ENCODE results near the gene APOLD1.
A peak's percentile ranks its signal among the peaks of the same experiment; 100 is the strongest.
"Not testable (repeated sequence)": the region's sequence is repeated elsewhere in the genome, so short reads cannot be mapped to it uniquely, and the experiment has no call there.

The APOLD1 gene

DNA sequence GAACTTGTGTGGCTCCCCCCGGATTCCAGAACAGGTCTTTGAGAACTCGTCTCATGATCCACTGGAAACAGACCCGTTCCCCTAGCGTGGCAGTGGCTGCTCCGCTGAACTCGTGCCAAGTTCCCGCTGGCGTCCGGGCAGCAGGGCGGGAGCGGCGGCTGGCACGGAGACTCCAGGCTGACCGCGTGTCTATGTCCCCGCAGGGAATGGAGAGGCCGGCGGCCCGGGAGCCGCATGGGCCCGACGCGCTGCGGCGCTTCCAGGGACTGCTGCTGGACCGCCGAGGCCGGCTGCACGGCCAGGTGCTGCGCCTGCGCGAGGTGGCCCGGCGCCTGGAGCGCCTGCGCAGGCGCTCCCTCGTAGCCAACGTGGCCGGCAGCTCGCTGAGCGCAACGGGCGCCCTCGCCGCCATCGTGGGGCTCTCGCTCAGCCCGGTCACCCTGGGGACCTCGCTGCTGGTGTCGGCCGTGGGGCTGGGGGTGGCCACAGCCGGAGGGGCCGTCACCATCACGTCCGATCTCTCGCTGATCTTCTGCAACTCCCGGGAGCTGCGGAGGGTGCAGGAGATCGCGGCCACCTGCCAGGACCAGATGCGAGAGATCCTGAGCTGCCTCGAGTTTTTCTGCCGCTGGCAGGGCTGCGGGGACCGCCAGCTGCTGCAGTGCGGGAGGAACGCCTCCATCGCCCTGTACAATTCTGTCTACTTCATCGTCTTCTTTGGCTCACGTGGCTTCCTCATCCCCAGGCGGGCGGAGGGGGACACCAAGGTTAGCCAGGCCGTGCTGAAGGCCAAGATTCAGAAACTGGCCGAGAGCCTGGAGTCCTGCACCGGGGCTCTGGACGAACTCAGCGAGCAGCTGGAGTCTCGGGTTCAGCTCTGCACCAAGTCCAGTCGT is 1.5 kb downstream of the APOLD1 start:
- peak; percentile 80 for DNase-seq

DNA sequence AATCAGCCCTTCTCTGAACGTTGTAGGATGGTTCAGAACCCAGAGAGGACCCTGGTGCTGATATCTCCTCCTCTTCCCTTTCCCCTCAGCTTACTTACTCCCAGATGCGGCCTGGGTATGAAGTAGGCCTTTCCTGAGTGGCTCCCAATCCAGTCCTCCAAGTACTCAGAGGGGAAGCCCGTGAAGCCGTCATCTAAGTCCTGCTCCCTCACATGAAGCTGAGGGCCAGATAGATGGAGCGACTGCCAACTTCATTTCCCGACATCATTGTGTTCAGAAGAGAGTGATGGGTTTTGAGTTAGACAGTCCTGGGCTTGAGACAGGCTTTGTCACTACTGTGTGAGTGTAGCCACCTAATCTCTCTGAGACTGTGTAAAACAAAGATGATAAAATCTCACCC is 2.7 kb downstream of the APOLD1 start:
- DNase-seq, result peak; percentile 21

DNA sequence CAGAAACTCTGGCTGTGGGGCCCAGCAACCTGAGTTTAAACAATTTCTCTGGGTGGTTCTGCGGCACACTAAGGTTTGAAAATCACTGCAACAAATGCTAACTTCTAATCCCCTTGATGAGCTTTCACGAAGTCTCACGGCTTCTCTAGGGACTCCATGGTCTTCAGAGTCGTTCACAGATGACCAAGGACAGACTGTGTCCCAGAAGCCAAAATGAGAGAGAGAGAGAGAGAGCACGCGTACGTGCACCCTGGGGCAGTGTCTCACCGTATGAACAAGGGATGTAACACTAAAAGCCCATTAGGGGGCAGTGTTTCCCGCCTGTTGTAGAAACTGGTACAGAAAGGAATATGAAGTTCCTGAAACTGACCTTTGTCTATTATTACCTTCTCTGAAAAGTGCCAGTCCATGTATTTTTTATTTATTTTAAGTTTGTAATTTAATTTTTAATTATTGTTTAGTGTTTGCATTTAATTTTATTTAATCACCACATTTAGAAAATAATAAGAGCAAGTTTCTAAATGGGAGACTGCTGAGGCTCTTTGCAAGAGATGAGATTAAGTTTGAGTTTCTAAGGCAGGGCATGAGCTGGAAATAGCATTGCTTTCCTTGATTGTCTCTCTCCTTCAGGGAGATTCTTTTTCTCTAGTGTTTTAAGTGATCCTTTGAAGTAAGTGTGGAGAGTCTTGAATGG is 3.4 kb downstream of the APOLD1 start:
- peak; percentile 94 for DNase-seq

DNA sequence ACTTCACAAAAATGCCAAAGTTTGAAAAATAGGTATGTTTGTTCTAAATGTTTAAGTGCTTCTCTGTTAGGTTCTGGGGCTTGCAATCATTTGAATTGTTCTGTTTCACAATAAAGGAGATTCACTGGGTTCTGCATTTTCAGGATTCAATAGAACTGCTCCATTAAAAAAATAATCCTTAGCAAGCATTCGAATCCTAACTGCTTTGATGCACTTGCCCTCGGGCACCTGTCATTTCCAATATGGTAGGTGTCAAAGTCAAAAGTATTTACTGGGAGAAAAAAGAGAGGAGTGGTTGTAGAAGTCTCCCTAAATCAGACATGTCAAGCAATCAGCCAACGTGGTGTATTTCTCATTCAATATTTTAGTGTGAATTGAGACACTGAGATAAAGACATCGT is 5.5 kb downstream of the APOLD1 start:
- DNase-seq, result no peak

DNA sequence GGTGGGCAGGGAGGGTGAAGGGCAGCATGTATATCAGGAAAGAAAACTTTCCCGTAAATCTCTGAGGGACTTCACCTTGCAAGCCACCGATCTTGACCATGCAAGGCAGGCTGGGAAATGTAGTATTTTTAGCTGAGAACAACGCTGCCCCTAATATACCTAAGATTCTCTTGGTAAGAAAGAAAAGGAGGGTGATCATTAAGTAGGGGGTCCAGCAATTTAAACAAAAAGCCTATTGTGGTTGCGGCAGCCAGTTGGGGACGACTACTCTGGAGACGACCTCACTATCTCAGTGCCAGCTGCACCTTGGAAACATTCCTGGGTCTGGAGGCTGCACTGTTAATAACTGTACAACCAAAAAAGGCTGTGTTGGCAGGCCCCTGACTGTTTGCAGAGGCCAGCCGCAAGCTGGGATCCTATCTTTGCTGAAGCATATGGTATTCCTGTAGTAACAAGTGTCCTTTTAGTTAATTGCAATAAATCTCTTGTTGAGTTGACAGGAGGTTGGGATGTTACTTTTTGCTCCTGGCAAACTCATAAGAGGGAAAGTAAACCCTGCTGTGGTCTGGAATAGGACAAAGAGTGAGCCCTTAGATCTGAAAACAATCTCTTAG is 6.4 kb downstream of the APOLD1 start:
- DNase-seq, result peak; percentile 84

DNA sequence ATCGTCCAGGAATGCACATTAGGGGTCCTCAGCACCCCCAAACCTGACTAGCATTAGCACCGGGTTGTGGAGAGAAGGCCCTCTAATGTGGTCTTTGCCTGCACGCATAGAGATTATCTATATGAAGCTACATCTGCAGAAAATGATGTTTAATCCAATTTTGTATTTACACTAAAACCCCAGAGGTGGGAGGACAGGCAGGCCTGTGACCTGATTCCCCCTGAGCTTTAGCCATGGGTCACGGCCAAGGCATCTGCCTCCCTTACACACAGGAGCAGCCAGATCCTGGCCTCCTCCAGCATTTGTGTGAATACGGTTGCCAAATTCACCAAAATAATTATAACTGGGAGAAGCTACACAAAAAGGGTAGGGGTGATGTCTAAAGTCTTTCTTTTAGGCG is 7.0 kb downstream of the APOLD1 start:
- DNase-seq, result peak; percentile 89

DNA sequence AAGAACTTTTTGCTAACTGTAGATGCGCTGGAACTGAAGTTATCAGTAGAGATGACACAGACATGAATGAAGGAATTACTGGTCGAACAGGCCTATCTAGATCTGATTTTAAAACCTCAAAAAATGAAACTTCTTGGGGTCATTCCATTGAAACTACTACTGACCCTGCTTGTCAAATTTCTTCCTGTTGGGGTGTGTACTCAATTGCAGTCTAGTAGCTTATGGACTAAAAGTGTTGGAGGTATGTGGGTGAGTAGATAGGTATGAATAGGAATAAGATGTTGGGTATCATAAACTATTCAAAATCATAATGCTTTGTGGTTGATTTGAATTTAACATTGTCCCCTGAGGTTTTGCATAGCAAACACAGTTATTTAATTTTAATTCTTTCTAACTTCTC is 9.2 kb downstream of the APOLD1 start:
- DNase-seq, result no peak

DNA sequence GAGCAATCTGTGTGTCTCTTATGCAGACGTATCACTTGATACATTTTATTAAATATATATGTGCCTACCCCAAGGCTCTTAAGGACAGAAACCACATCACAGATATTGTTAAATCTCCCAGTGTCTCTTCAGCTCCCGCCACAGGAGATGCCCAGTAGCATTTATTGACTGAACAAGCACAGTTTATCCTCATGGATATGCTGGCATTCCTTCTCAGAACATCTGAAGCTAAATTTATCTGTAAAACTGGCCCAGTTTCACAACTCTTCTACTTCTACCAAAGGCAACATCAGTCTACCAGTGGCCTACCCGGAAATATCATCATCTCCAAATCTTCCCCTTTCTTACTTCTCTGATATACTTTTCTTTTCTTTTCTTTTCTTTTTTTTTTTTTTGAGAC is 10.7 kb downstream of the APOLD1 start:
- no peak for DNase-seq

DNA sequence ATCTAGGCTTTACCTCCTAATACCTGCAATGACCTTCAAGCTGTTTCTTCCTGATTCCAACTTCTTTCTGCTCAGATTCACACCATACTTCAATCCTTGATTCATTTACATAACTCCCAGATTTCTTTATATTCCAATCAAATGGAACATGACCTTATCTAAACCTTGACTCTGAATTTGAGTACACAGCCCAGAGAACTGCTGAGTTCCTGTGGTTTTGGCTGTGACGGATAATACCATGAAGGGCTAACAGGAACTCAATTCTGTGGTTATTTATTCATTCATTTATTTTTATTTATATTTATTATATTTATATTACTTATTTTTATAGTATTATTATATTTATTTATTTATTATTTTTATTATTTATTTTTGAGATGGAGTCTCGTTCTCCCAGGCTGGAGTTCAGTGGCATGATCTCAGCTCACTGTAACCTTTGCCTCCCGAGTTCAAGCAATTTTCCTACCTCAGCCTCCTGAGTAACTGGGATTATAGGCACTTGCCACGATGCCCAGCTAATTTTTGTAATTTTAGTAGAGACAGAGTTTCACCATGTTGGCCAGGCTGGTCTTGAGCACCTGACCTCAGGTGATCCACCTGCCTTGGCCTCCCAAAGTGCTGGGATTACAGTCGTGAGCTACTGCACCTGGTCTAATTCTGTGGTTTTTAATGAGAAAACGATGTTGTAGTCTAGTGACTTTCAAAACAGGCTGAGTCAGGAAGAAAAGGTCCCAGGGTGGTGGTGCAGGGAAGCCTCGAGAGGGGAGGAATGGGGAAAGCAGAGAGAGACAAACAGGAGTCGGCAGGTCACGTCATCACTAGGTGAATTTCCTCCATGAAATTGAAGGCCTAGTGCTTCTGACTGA is 11.7 kb downstream of the APOLD1 start:
- DNase-seq, result no peak

DNA sequence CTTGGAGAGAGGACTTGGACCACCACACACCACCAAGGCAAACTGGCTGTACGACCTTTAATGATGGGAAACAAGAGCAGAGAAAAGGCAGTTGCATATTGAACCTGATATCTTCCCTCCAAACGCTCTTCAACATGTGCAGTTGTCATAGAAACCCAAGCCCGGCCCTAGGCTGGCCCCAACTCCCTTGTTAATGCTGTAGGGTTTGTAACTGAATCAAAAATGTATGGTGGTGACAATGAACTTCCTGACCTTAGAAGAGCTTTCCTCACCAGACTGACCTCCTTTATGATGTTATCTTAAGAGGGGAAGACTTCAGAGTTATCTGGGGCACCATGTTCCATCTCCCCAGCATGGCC is 12.3 kb downstream of the APOLD1 start:
- no peak for DNase-seq

DNA sequence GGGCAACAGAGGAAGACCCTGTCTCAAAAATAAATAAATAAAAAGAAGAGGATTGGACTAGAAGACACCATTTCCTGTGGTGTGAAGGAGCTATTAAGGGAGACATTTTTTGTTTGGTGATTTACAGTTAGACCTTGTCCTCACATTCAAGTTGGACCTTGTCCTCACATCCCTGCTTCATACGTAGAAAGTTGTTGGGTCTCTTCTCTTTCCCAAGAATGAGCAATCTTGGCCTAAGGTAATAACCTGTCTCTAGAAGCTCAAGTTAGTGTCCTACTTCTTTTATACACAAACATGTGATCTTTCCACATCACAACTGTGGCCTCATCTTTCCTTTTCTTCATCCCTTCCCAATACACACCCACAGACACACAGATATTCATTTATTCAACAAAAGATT is 13.0 kb downstream of the APOLD1 start:
- DNase-seq, result no peak

DNA sequence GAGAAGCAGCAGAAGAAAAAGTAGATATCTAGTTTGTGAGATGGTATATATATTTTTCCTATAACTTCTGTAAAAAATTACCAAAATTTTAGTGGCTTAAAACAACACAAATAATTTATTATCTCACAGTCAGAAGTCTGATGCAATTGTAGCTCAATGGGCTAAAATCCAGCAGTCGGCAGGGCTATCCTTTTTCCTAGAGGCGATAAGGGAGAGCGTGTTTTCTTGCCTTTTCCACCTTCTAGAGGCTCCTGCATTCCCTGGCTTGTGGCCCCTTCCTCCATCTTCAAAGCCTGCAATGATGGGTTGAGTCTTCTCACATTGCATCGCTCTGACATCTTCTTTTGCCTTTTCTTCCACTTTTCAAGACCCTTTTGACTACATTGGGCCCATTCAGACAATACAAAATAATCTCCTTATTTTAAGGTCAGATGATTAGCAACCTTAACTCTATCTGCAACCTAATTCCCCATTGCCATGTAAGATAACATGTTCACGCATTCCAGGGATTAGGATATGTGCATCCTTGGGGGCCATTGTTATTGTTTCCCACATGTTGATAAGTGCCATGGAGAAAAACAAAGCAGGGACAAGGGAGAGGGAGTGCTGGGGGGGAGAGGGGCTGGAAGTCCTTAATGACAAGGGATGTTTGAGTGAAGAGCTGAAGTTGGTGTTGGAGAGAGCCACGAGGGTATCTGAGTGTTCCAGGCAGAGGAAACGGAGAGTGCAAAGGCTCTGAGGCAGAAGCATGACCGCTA is 13.9 kb downstream of the APOLD1 start:
- no peak for DNase-seq

DNA sequence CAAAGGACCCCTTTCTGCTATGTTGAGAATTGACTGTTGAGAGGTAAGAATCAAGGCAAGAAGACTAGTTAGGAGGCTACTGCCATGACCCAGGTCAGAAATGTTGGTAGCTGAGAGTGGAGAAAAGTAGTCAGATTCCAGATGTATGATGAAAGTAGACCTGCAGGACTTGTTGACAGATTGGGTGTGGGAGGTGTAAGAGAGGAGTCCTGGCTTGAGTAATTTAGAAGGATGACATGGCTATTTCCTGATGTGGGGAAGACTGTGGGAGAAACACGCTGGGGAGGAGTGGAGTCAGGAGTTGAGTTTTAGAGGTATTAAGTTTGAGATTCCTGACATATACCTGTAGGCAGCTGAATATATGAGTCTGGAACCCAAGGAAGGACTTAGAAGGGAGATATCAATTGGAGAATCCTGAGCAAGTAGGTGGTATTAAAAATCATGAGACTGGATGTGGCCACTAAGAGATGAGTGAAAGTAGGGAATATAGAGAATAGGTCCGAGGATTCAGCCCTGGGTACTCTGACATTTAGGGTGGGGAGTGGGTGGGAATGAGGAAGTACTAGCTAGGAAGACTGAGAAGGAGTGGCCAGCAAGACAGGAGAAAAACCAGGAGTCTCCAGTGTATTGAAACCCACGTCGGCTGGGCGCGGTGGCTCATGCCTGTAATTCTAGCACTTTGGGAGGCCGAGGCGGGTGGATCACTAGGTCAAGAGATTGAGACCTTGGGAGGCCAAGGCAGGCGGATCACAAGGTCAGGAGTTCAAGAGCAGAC is 15.1 kb downstream of the APOLD1 start:
- DNase-seq, result no peak

DNA sequence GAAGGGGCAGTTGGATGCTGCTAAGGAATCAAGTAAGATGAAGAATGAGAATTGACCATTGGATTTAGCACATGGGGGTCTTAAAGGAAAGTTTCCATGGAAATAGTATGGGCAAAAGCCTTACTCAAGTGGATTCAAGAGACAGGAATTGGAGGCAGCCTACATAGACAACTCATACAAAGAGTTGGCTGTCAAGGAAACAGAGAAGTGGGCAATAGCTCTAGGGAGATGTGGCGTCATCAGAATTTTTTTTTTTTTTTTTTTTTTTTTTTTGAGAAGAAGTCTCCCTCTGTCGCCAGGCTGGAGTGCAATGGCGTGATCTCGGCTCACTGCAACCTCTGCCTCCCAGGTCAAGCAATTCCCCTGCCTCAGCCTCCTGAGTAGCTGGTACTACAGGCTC is 16.2 kb downstream of the APOLD1 start:
- DNase-seq, result not testable (repeated sequence)

DNA sequence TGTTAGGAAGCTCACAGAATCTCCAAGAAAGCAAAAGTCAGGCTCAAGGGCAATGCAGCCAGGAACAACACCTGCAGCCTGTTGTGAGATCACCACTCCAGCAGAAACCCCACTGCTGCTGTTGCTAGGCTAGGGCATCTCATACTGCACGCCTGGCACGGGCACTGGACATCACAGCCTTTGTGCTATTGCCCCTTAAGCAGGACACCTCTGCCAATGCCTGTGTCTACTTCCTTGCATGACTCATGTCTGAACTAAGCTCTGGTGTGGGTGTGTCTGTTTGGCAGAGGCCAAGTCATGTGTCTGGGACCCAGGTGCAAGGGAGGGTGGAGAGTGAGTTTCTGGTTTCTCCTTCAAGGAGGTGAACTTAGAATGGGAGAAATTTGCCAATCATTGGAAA is 17.7 kb downstream of the APOLD1 start:
- no peak for DNase-seq

DNA sequence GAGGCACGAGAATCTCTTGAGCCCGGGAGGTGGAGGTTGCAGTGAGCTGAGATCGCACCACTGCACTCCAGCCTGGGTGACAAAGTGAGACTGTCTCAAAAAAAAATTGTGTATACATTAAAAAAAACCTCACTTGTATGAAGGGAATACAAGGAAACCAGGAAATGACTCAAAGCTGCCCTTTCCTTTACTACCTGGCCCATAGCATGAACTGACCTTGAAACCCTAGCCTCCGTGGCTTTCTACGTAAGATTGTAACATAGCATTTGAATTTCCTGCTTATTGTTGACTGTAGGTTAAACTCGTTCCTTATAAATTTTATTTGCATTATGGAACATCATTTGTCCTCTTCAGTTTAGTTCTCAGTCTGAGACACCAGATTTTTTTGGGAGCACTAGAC is 18.6 kb downstream of the APOLD1 start:
- no peak for DNase-seq

DNA sequence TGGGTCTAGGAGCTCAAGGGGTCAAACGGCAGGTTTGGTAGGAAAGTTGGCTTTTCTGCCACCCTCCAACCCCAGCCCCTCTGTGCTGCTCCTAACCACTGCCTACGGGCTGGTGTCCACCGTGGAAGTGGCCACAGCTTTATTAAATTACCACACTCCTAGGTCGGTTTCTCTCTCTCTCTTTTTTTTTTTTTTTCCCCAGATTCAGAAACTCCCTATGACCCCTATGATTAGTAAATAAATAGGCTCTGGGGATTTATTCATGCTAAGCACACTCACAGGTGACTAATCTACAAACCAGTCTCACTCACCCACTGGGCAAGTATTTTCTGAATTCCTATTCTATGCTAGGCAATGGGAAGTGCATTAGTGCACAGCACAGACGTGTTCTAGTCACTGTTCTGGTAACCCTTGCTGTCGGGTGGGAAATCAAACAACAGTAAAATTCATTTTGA is 19.0 kb downstream of the APOLD1 start:
- no peak for DNase-seq

DNA sequence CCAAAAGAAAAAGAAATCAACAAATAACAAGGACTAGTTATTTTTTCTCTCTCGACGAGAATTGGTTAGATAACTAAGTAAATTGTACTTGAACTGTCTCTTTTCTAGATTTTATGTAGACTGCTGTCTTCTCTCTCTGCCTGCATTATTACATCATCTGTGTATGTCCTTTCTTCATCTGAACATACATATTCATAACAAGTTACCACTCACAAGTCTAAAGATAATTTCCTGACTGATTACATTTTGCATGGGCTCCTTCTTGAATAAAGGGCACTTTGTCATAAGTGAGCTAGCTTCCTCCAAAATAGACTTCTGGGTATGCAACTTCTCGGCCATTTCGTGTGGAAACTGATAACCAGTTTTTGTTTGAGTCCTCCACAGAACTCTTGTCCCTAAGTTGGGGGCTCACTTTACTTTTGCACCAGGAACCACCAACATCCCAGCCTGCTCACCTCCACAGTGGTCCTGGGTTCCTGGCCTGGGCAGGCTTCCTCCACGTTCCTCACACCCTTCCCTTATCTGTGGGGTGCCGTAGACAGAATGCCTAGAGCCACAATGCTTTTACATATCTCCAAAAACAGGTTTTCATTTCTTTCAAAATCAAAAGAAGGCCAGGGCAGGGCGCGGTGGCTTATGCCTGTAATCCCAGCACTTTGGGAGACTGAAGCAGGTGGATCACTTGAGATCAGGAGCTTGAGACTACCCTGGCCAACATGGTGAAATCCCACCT is 21.5 kb downstream of the APOLD1 start:
- no peak for DNase-seq

DNA sequence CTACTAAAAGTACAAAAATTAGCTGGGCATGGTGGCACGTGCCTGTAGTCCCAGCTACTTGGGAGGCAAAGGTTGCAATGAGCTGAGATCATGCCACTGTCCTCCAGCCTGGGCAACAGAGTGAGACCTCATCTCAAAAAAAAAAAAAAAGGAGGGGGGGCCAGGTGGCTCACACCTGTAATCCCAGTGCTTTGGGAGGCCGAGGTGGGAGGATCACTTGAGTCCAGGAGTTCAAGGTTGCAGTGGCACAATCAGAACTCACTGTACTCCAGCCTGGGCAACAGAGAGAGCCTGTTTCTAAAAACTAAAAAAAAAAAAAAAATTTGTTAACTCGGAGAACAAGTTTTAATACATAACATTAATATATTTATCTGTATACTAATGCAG is 22.1 kb downstream of the APOLD1 start:
- DNase-seq, result not testable (repeated sequence)

DNA sequence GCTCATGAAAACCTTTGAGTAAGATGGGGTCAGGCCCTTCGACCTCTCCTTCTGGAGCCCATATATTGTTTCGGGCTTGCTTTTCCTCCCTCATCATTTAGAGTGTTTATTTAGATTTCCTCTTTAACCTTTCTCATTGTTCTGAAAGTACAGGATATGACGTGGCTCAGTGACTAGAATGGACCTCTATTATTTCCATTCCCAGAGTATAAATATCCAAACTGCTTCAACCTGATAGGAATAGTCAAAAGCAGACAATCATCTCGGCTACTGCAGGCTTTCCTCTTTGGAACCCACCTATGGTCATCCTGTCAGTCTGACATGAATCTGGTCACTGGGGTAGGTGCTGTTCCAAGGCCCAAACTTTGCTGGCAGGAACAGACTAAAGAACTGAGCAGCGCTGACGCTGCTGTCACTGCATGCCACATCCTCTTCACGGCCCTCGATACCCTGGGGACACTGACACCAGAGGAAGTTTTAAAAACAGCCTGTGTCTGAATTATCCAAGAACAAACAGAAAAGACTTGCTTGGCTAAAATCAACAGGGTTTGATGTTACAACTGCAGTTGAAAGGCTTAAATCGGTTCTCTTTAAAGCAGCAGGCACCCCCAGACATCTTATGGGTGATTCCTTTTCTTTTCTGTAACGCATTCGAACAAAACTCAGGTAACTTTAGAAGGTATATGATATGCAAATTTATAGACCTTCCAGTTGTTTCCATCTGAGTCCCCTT is 22.7 kb downstream of the APOLD1 start:
- DNase-seq, result no peak

Data from NCI-H82 (cell line).